ENCODE results near the gene RNF166.

The RNF166 gene

GRCh38 chr16:88701581-88702370 is 4.4 kb downstream of the RNF166 start:
- no peaks in the 10 kb centered on the region for H3K36me3 ChIP-seq (ENCODE audit: control insufficient read depth, insufficient read depth, low read length)
- no peak overlapping the region for H3K27ac ChIP-seq
- no peak overlapping the region for H3K9ac ChIP-seq

GRCh38 chr16:88700636-88701482 is 5.3 kb downstream of the RNF166 start:
- Histone ChIP-seq H3K4me2 (ENCODE audit: low read length) (no peak overlapping the region), H3K27ac (peak overlapping the region; percentile 44), H3K27me3 (ENCODE audit: control insufficient read depth, insufficient read depth, low read length) (no peaks in the 10 kb centered on the region), H3K79me2 (peaks cover 13% of the 10 kb centered on the region), H3K4me1 (peaks cover 5% of the 10 kb centered on the region), H3K9ac (no peak overlapping the region), H3K9me3 (ENCODE audit: control insufficient read depth, low read length) (no peaks in the 10 kb centered on the region), H2AFZ (no peak overlapping the region), H3K36me3 (ENCODE audit: control insufficient read depth, insufficient read depth, low read length) (no peaks in the 10 kb centered on the region), H3K4me3 (ENCODE audit: low read depth, low read length) (no peak overlapping the region)
- no peak for TF ChIP-seq CTCF (IDR thresholded peaks at IDR 0.05)

More at GRCh38 chr16:88701581-88702370, 4.4 kb downstream of the RNF166 start:
- Histone ChIP-seq H3K4me1 (peaks cover 5% of the 10 kb centered on the region), H3K4me2 (ENCODE audit: low read length) (no peak overlapping the region), H3K27me3 (ENCODE audit: control insufficient read depth, insufficient read depth, low read length) (no peaks in the 10 kb centered on the region), H2AFZ (no peak overlapping the region), H3K9me3 (ENCODE audit: control insufficient read depth, low read length) (no peaks in the 10 kb centered on the region), H3K4me3 (ENCODE audit: low read depth, low read length) (no peak overlapping the region), H3K79me2 (peaks cover 13% of the 10 kb centered on the region)
- no peak for TF ChIP-seq CTCF (IDR thresholded peaks at IDR 0.05)

- H3K27ac ChIP-seq = no peak overlapping the region
- no peaks in the 10 kb centered on the region for H3K9me3 ChIP-seq (ENCODE audit: control insufficient read depth, low read length)
- H2AFZ ChIP-seq = no peak overlapping the region
- no peaks in the 10 kb centered on the region for H3K36me3 ChIP-seq (ENCODE audit: control insufficient read depth, insufficient read depth, low read length)
- H3K4me3 ChIP-seq (ENCODE audit: low read depth, low read length) = no peak overlapping the region
- no peak overlapping the region for H3K4me2 ChIP-seq (ENCODE audit: low read length)
- TF ChIP-seq CTCF (IDR thresholded peaks at IDR 0.05) = no peak
- H3K27me3 ChIP-seq (ENCODE audit: control insufficient read depth, insufficient read depth, low read length) = no peaks in the 10 kb centered on the region
- peaks cover 4% of the 10 kb centered on the region for H3K4me1 ChIP-seq
- H3K9ac ChIP-seq = no peak overlapping the region
- peaks cover 13% of the 10 kb centered on the region for H3K79me2 ChIP-seq
These were observed 5.9 kb downstream of the RNF166 start for GRCh38 chr16:88700322-88700635.

- H3K4me1 ChIP-seq = no peaks in the 10 kb centered on the region
These were observed 7.0 kb downstream of the RNF166 start for GRCh38 chr16:88699180-88699579.

More at GRCh38 chr16:88699180-88699579, 7.0 kb downstream of the RNF166 start:
- H3K9ac ChIP-seq = no peak overlapping the region
- H3K27me3 ChIP-seq (ENCODE audit: control insufficient read depth, insufficient read depth, low read length) = no peaks in the 10 kb centered on the region
- H3K4me2 ChIP-seq (ENCODE audit: low read length) = no peak overlapping the region
- H2AFZ ChIP-seq = no peak overlapping the region
- H3K36me3 ChIP-seq (ENCODE audit: control insufficient read depth, insufficient read depth, low read length) = no peaks in the 10 kb centered on the region
- H3K79me2 ChIP-seq = peaks cover 8% of the 10 kb centered on the region
- TF ChIP-seq CTCF (IDR thresholded peaks at IDR 0.05) = no peak
- H3K27ac ChIP-seq = no peak overlapping the region
- no peak overlapping the region for H3K4me3 ChIP-seq (ENCODE audit: low read depth, low read length)
- H3K9me3 ChIP-seq (ENCODE audit: control insufficient read depth, low read length) = no peaks in the 10 kb centered on the region

Measured in parathyroid adenoma (tissue), 2 donors.